GM21717 (cell line): ENCODE results near the gene SORL1.

Source experiments
- ATAC-seq: cut with Tn5 transposase; IDR thresholded peaks from one replicate; pipeline ENCODE4 v1.9.1; 2021; ENCODE audit warnings: mild to moderate bottlenecking, moderate library complexity; ENCODE audit not compliant: unreplicated experiment

Gene SORL1

DNA sequence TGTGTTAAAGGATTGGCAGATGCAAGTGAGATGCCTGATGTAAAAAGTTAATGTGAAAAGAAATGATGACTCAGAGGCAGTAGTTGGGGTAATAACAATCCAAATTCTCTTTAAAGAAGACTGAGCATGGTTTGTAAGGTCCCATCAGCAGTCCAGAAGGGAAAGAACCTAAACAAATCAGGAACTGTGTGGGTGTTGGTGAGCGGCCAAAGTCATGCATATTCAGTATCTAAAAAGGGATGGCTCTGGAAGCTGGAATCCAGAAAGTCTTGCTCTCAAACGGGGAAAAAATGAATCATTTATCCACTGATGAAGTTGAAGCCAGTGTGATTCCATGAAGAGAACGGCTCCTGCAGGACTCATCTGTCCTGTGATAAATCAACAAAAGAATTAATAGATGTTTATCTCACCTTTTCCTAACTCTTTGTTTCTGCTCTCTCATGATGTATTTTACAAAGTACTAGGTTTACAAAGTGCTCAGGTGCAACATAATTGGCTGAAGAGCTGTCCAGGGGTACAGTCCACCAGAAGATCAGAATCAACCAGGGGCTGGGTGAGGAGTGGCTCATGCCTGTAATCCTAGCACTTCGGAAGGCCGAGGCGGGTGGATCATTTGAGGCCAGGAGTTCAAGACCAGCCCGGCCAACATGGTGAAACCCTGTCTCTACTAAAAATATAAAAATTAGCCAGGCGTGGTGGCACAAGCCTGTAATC is 21.1 kb downstream of the SORL1 start:
- no peak for ATAC-seq

DNA sequence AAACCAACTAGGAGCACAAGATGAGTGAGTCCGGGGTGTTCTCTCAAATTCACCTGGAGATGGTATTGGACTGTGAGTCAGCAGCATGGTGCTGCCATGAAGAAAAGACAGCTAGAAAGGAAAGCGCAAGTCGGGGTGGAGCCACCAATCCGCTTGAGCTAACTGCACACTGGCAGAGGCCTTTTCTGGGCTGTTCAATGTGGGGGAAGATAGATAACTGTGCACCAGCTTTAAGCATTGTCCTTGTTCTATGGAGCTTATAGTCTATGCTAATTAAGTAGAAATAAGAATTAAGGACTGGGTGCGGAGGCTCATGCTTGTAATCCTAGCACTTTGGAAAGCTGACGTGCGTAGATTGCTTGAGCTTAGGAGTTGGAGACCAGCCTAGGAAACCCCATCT is 22.6 kb downstream of the SORL1 start:
- no peak for ATAC-seq

DNA sequence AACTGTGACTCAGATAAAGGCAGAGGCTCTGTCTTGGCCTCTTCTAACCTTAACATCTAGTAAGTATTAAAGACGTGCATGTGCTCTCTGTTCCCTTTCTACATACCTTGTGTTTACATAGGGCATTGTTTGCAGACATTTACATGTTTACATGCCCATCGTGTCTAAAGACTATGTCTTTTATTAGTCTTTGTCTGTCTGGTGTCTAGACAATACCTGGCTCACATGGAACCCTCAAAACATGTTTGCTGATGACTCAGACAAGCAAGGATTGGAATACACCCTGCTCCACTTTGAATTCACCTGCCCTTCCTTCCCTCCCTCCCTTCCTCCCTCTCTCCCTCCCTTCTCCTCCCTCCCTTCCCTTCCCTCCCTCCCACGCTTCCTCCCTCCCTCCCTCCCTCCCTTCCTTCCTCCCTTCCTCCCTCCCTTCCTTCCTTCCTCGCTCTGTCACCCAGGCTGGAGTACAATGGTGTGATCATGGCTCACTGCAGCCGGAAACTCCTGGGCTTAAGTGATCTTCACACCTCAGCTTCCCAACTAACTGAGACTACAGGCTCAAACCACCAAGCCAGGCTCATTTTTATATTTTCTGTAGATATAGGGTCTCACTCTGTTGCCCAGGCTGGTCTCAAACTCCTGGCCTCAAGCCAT is 24.4 kb downstream of the SORL1 start:
- ATAC-seq, result no peak

- no peak for ATAC-seq
Observed at GRCh38 chr11:121478226-121478894, 26.2 kb downstream of the SORL1 start.

GRCh38 chr11:121478895-121479697 is 27.0 kb downstream of the SORL1 start:
- ATAC-seq, result no peak

GRCh38 chr11:121479698-121480238 is 27.7 kb downstream of the SORL1 start:
- no peak for ATAC-seq

DNA sequence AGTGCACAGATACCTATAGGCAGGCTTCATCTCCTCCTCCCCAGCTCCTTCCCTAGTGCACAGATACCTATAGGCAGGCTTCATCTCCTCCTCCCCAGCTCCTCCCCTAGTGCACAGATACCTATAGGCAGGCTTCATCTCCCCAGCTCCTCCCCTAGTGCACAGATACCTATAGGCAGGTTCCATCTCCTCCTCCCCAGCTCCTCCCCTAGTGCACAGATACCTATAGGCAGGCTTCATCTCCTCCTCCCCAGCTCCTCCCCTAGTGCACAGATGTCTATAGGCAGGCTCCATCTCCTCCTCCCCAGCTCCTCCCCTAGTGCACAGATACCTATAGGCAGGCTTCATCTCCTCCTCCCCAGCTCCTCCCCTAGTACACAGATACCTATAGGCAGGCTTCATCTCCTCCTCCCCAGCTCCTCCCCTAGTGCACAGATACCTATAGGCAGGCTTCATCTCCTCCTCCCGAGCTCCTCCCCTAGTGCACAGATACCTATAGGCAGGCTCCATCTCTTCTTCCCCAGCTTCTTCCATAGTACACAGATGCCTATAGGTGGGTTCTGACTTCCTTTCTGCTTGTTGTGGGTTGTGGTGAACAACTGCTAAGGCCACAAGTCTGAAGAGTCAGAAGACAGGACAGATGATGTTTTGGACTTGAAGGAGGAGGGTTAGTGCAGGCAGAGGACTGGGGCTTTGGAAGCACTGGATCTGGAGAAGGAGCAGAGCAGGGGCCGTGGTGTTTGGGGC is 29.5 kb downstream of the SORL1 start:
- ATAC-seq, result peak; percentile 49

DNA sequence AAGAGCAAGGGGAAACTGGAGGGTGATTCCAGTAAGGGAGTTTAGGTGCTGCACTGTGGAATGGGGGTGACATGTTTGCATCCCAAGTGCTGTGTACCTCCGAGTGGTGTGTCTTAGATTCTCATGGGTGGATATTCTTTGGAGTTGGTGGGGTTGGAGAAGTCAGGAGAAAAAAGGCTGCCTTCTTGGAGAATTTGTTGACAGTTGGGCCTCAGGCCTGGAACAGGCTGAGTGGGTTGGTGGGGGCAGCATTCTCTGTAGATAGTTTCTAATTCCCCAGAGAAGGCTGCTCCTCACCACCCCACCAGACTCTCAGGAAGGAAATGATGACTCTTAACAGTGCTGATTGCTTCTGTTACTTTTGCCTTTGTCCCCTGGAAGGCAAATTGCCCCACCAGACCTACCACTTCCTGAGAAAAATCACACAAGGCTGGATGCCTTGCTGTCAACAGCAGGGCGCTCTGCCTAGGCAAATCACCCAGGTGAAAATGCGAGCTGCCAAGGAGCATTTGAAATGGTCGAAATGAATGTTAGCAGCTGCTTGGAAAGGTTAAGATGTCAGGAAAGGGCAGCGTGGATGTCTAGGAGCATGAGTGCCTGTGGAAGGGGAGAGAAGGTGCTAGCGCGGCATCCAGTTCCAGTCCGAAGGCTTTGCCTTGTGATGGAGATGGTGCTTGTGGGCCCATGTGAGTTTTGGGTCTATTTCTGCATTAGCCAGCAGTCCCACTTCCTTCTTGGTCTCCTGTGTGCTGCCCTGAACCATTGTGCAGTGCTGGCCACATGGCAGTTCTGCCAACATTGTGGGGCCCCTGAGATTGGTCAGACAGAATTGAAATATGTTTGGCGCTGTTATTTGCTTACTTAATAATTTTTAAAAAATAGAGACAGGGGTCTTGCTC is 30.4 kb downstream of the SORL1 start:
- ATAC-seq, result peak; percentile 92

GRCh38 chr11:121483805-121484480 is 31.8 kb downstream of the SORL1 start:
- no peak for ATAC-seq

GRCh38 chr11:121485216-121485615 is 33.1 kb downstream of the SORL1 start:
- no peak for ATAC-seq

- no peak for ATAC-seq
Observed at GRCh38 chr11:121486054-121486453, 33.9 kb downstream of the SORL1 start.

DNA sequence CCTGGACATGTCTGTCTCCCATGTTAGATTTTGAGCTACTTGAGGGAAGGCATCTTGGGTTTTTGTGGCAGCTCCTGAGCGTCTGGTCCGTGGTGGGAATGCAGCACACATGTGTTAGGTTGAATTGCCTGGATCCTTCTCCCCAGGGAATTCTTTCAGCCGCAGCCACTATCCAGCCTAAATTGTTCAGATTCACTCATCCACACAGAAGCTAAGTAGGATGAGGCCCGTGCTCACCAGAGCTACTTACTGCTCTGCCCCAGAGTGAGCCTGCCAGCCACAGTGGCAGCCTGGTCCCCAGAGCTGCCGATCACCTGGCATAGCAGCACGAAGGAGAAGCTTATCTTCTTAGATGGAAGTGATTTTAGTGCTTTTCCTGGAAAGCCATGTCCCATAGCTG is 35.1 kb downstream of the SORL1 start:
- ATAC-seq, result no peak

GRCh38 chr11:121488170-121488569 is 36.1 kb downstream of the SORL1 start:
- ATAC-seq, result no peak

- no peak for ATAC-seq
Observed at GRCh38 chr11:121488641-121489040, 36.5 kb downstream of the SORL1 start.

- no peak for ATAC-seq
Observed at GRCh38 chr11:121489823-121490222, 37.7 kb downstream of the SORL1 start.

DNA sequence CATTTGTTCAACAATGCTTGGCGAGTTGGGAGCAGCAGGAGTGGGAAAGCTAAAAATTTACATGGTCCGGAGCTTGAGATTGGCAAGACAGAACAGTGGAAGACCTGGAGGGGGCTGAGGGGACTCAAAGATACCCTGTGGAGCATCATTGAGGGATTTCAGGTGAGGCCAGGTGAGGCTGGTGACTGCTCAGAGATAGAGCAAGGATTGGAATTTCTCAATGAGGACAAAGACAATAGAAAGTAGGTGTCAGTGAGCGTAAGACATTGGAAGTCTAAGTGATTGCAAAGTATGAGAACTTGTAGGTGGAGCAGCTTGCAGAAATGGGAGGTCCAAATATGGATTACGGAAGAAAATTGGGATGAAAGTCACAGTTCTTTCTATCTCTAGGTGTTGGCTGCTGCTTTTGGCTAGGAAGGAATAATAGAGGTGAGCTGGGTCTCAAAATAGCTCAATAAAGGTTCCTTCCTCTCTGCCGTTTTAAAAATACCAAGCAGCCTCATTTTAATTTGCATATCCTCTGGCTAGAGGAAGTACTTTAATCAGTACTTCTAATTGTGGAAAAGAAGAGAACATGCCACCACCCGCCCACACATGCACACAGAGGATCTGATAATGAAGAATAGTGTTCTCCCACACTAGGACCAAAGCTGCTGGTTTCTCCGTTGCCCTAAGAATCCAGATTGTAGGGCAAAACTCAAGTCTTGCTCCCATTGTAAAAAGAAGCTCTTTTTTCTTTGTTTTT is 42.4 kb downstream of the SORL1 start:
- peak; percentile 74 for ATAC-seq

- no peak for ATAC-seq
Observed at GRCh38 chr11:121497176-121497998, 45.3 kb downstream of the SORL1 start.
